ES-I3 (cell line): ENCODE data around the gene CCDC71.

Experiments used
- H3K36me3 ChIP-seq: 2 replicates; pipeline ENCODE4 v1.6.1; 2013; ENCODE audit warnings: mild to moderate bottlenecking, low read length, control low read depth, moderate library complexity; ENCODE audit not compliant: insufficient read depth
- H3K4me1 ChIP-seq: 2 replicates; pipeline ENCODE4 v1.6.1; 2013; ENCODE audit warnings: mild to moderate bottlenecking, control low read depth, low read length; ENCODE audit not compliant: insufficient read depth
- H3K9ac ChIP-seq: 2 replicates; pipeline ENCODE4 v1.6.1; 2013; ENCODE audit warnings: low read depth, mild to moderate bottlenecking, low read length, moderate library complexity
- H3K9me3 ChIP-seq: 2 replicates; pipeline ENCODE4 v1.6.1; 2013; ENCODE audit warnings: mild to moderate bottlenecking, low read length, moderate library complexity; ENCODE audit not compliant: control insufficient read depth, insufficient read depth

CCDC71 gene

GRCh38 chr3:49165771-49166751, at the start of gene CCDC71:
Gene CCDC71 (minus strand): TSS chr3:49166331. CDS start chr3:49164208, 2,123 bp downstream.
- Histone ChIP-seq H3K9me3 (no peaks in the 10 kb centered on the region), H3K9ac (peak within 1 kb of the TSS; percentile 78), H3K36me3 (peaks cover 5% of the 10 kb centered on the region), H3K4me1 (peaks cover 8% of the 10 kb centered on the region)

- Histone ChIP-seq H3K4me1 (no peaks in the 10 kb centered on the region), H3K9me3 (peaks cover 12% of the 10 kb centered on the region), H3K9ac (no peak overlapping the region), H3K36me3 (no peaks in the 10 kb centered on the region)
These were observed 47.9 kb upstream of the CCDC71 start for GRCh38 chr3:49213998-49214397.

GRCh38 chr3:49213541-49213943, 47.4 kb upstream of the CCDC71 start:
- no peak overlapping the region for H3K9ac ChIP-seq
- no peaks in the 10 kb centered on the region for H3K36me3 ChIP-seq
- H3K9me3 ChIP-seq = peaks cover 12% of the 10 kb centered on the region
- H3K4me1 ChIP-seq = no peaks in the 10 kb centered on the region

GRCh38 chr3:49199900-49200281, 33.8 kb upstream of the CCDC71 start:
- Histone ChIP-seq H3K9me3 (no peaks in the 10 kb centered on the region), H3K4me1 (no peaks in the 10 kb centered on the region)

GRCh38 chr3:49199239-49199899, 33.2 kb upstream of the CCDC71 start:
- H3K9ac ChIP-seq = peak overlapping the region; percentile 57; the same call in 1 of the 2 replicates
- no peaks in the 10 kb centered on the region for H3K4me1 ChIP-seq
- no peaks in the 10 kb centered on the region for H3K36me3 ChIP-seq
- no peaks in the 10 kb centered on the region for H3K9me3 ChIP-seq

More at GRCh38 chr3:49199900-49200281, 33.8 kb upstream of the CCDC71 start:
- Histone ChIP-seq H3K36me3 (no peaks in the 10 kb centered on the region), H3K9ac (peak overlapping the region; percentile 57)

GRCh38 chr3:49198611-49199230, 32.6 kb upstream of the CCDC71 start:
- H3K4me1 ChIP-seq = no peaks in the 10 kb centered on the region
- H3K9ac ChIP-seq = peak overlapping the region; percentile 15; the same call in 1 of the 2 replicates
- H3K9me3 ChIP-seq = no peaks in the 10 kb centered on the region
- H3K36me3 ChIP-seq = no peaks in the 10 kb centered on the region

GRCh38 chr3:49198161-49198560, 32.0 kb upstream of the CCDC71 start:
- Histone ChIP-seq H3K36me3 (no peaks in the 10 kb centered on the region), H3K4me1 (no peaks in the 10 kb centered on the region), H3K9me3 (no peaks in the 10 kb centered on the region), H3K9ac (no peak overlapping the region)

- H3K36me3 ChIP-seq = no peaks in the 10 kb centered on the region
- no peaks in the 10 kb centered on the region for H3K9me3 ChIP-seq
- no peak overlapping the region for H3K9ac ChIP-seq
- no peaks in the 10 kb centered on the region; the same call in 1 of the 2 replicates for H3K4me1 ChIP-seq
These were observed 25.6 kb upstream of the CCDC71 start for GRCh38 chr3:49191741-49192140.

GRCh38 chr3:49183873-49184272, 17.7 kb upstream of the CCDC71 start:
- Histone ChIP-seq H3K4me1 (no peaks in the 10 kb centered on the region; the same call in 1 of the 2 replicates), H3K9ac (no peak overlapping the region), H3K9me3 (no peaks in the 10 kb centered on the region)

GRCh38 chr3:49182682-49183081, 16.6 kb upstream of the CCDC71 start:
- no peaks in the 10 kb centered on the region for H3K9me3 ChIP-seq
- H3K4me1 ChIP-seq = no peaks in the 10 kb centered on the region
- H3K36me3 ChIP-seq = no peaks in the 10 kb centered on the region
- no peak overlapping the region for H3K9ac ChIP-seq

More at GRCh38 chr3:49183873-49184272, 17.7 kb upstream of the CCDC71 start:
- H3K36me3 ChIP-seq = no peaks in the 10 kb centered on the region

GRCh38 chr3:49181351-49181750, 15.2 kb upstream of the CCDC71 start:
- no peaks in the 10 kb centered on the region for H3K36me3 ChIP-seq
- no peaks in the 10 kb centered on the region for H3K4me1 ChIP-seq
- no peaks in the 10 kb centered on the region for H3K9me3 ChIP-seq
- H3K9ac ChIP-seq = no peak overlapping the region

GRCh38 chr3:49180116-49180515, 14.0 kb upstream of the CCDC71 start:
- Histone ChIP-seq H3K4me1 (no peaks in the 10 kb centered on the region), H3K9ac (no peak overlapping the region), H3K9me3 (no peaks in the 10 kb centered on the region), H3K36me3 (no peaks in the 10 kb centered on the region)

GRCh38 chr3:49177073-49177472, 10.9 kb upstream of the CCDC71 start:
- H3K36me3 ChIP-seq = no peaks in the 10 kb centered on the region
- H3K4me1 ChIP-seq = peaks cover 10% of the 10 kb centered on the region
- no peak overlapping the region for H3K9ac ChIP-seq
- H3K9me3 ChIP-seq = no peaks in the 10 kb centered on the region

- Histone ChIP-seq H3K4me1 (peaks cover 10% of the 10 kb centered on the region), H3K9ac (no peak overlapping the region), H3K36me3 (no peaks in the 10 kb centered on the region), H3K9me3 (no peaks in the 10 kb centered on the region)
These were observed 9.4 kb upstream of the CCDC71 start for GRCh38 chr3:49175530-49175929.
